ENCODE results near the gene NFYC. TPM values are rescaled to one million over a fixed set of nuclear protein-coding genes. Genes with fewer than 3 reads are reported as not detected.

NFYC gene
- total and polyA plus RNA-seq, 2 of the 8 experiments (the other 6 are each of a cell fraction or from before 2014, with no cell fraction given) = 54.1 to 124 TPM

DNA sequence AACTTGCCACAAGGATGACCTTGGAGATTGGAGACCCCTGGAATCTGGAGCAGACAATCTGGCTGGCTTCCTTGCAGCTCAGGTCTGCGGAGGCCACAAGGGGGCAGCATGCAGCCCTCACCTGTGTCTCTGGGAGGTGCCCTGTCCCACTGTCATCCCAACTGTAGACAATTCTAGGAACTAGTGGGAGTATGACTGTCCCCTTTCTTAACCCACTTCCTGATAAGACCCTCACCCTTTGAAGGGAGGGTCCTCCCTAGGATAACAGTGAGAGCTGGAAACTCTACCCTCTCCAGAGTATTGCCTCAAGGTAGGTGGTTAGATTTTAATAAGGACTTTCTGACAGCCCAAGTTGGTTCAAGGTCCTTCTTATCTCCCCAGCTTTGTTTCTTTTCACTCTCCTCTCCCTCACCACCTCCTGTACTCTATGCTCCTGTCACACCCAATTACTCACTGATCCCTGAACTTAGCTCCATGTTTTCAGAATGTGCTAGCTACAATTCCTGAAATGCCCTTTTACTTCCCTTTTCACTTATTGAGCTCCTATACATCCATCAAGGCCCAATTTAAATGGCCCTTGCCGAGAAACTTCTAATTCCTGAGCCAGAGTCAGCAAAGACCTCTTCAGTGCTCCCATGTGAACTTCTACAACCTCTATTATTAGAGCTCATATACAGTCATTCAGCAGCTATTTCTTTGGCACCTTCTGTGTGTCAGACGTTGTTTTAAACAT, 82.9 kb downstream of the NFYC start:
- Histone ChIP-seq H2BK120ac (replicated peaks; ENCODE audit: low read depth, low read length) (no peak overlapping the region), H3K36me3 (ENCODE audit: control insufficient read depth in 2 of 4, insufficient read depth in 4 of 4, low read length in 3 of 4) (peaks cover 0 to 16% (median 6%) of the 10 kb centered on the region in 4 experiments; a peak in 2 of 8 replicates), H3K4me1 (replicated peaks in 1 of 4; ENCODE audit: control insufficient read depth in 3 of 4, insufficient read depth in 4 of 4, low read length in 3 of 4) (peaks cover 4 to 30% (median 12%) of the 10 kb centered on the region in 4 experiments), H3K14ac (ENCODE audit: insufficient read length) (no peak overlapping the region), H4K8ac (ENCODE audit: extremely low read depth, insufficient read depth, low read length) (no peak overlapping the region), H3K23me2 (ENCODE audit: low read depth, low read length) (no peaks in the 10 kb centered on the region; the same call in 1 of the 2 replicates), H2AK5ac (ENCODE audit: low read depth, low read length) (no peak overlapping the region; the same call in 1 of the 2 replicates), H2BK12ac (ENCODE audit: low read depth, low read length) (no peak overlapping the region), H3K4me2 (ENCODE audit: insufficient read depth in 1 of 2, low read depth in 2 of 2, low read length in 2 of 2) (peak overlapping the region in 1 of 2 experiments; percentile 37; a peak in 1 of 4 replicates), H2BK20ac (ENCODE audit: low read length) (no peak overlapping the region), H3K4me3 (ENCODE audit: extremely low read depth in 1 of 4, insufficient read depth in 2 of 4, low read depth in 3 of 4, low read length in 4 of 4) (no peak overlapping the region), H2AFZ (ENCODE audit: low read length) (no peak overlapping the region), H4K91ac (replicated peaks; ENCODE audit: insufficient read length, low read length) (no peak overlapping the region), H3K23ac (ENCODE audit: insufficient read length) (no peak overlapping the region), H2BK5ac (ENCODE audit: low read depth, low read length) (no peak overlapping the region; the same call in 1 of the 2 replicates), H2BK15ac (ENCODE audit: low read length) (no peak overlapping the region; the same call in 1 of the 2 replicates), H3K56ac (replicated peaks; ENCODE audit: insufficient read length, low read depth, low read length) (no peak overlapping the region), H3K27me3 (replicated peaks in 1 of 4; ENCODE audit: control insufficient read depth in 3 of 4, extremely low read depth in 1 of 4, insufficient read depth in 3 of 4, low read length in 3 of 4) (no peaks in the 10 kb centered on the region), H3K79me1 (ENCODE audit: low read depth, low read length) (no peaks in the 10 kb centered on the region), H3K18ac (ENCODE audit: extremely low read depth, low read length) (peak overlapping the region; percentile 12; the same call in 1 of the 2 replicates), H3K9me3 (ENCODE audit: insufficient read depth in 2 of 2, low read depth in 1 of 2, low read length in 1 of 2) (peaks cover 5% of the 10 kb centered on the region in 2 experiments; a peak in 2 of 4 replicates), H3K9ac (replicated peaks in 1 of 4; ENCODE audit: extremely low read depth in 1 of 4, low read depth in 3 of 4, low read length in 3 of 4) (no peak overlapping the region), H3K27ac (ENCODE audit: low read depth, low read length) (no peak overlapping the region), H3K4ac (replicated peaks; ENCODE audit: insufficient read length, low read depth, low read length) (no peak overlapping the region), H4K20me1 (replicated peaks in 1 of 2; ENCODE audit: control insufficient read depth in 1 of 2, insufficient read depth in 2 of 2, low read length in 2 of 2) (peaks cover 0 to 3% of the 10 kb centered on the region in 2 experiments), H3K79me2 (ENCODE audit: control insufficient read depth in 1 of 2, insufficient read depth in 2 of 2, low read length in 2 of 2) (no peaks in the 10 kb centered on the region), H4K5ac (ENCODE audit: insufficient read length, low read depth, low read length) (no peak overlapping the region)
- ChIA-PET POLR2A (ENCODE audit: partially characterized antibody) (interaction anchor here (0.6 to 5.4 kb wide), 12 partner anchors 7 to 141 kb away, joined by 3 to 22 read pairs (median 4); partner anchors contain the start of genes CITED4 and NFYC), CTCF (ENCODE audit: partially characterized antibody) (interaction anchor here (0.5 to 14.3 kb wide), 39 partner anchors 8 to 725 kb away, joined by 3 to 325 read pairs (median 5); no protein-coding TSS in a partner anchor)
- FAIRE-seq = peak; percentile 75
- WGBS, 2 experiments (ENCODE audit: extremely low coverage in 1 of 2, insufficient coverage in 1 of 2, insufficient read length in 1 of 2, insufficient replicate concordance in 2 of 2, low coverage in 1 of 2, low lambda C conversion rate in 2 of 2, missing lambda C conversion rate in 1 of 2) = 56% methylated on average over 3 of the region's 3 CpGs; no CpG with 5 or more reads in 1 of the 2 experiments
- DNase-seq (ENCODE audit: low read depth in 1 of 2, low spot score in 2 of 2) = peak; percentile 54 to 88
- TF ChIP-seq PHF8 (conservative IDR thresholded peaks at IDR 0.05; ENCODE audit: low read depth, low read length) = no peak
- no peak for TF ChIP-seq USF2 (IDR thresholded peaks at IDR 0.05; ENCODE audit: low read length)
- 0 out of 4 replicates have a peak, but pooled peaks of 1 of the 2 experiments have one; percentile 23 for TF ChIP-seq SIN3A (conservative IDR thresholded peaks at IDR 0.05 in 1 of 2, IDR thresholded peaks at IDR 0.05 in 1 of 2; ENCODE audit: low read depth in 1 of 2, low read length in 2 of 2)
- no peak for TF ChIP-seq CTBP2 (IDR thresholded peaks at IDR 0.05; ENCODE audit: borderline replicate concordance, insufficient read depth, insufficient read length, low read length)
